GM18520 (cell line): ENCODE measurements around the gene HTR4.
A peak's percentile ranks its signal among the peaks of the same experiment; 100 is the strongest.
"Not testable (repeated sequence)": the region's sequence is repeated elsewhere in the genome, so short reads cannot be mapped to it uniquely, and the experiment has no call there.

Experiments
- ATAC-seq: cut with Tn5 transposase; IDR thresholded peaks from one replicate; pipeline ENCODE4 v1.9.1; 2021; ENCODE audit not compliant: unreplicated experiment

The HTR4 gene

GRCh38 chr5:148540647-148541046, 113.7 kb downstream of the HTR4 start:
- ATAC-seq = peak; percentile 18

DNA sequence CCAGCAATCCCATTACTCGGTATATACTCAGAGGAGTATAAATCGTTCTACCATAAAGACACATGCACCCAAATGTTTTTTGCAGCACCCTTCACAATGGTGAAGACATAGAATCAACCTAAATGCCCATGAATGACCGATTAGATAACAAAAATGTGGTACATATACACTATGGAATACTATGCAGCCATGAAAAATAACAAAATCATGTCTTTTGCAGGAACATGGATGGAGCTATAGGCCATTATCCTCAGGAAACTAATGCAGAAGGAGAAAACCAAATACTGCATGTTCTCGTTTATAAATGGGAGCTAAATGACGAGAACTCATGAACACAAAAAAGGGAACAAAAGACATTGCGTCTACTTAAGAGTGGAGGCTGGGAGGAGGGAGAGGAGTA, 114.5 kb downstream of the HTR4 start:
- no peak for ATAC-seq

GRCh38 chr5:148535190-148535589, 119.1 kb downstream of the HTR4 start:
- no peak for ATAC-seq

DNA sequence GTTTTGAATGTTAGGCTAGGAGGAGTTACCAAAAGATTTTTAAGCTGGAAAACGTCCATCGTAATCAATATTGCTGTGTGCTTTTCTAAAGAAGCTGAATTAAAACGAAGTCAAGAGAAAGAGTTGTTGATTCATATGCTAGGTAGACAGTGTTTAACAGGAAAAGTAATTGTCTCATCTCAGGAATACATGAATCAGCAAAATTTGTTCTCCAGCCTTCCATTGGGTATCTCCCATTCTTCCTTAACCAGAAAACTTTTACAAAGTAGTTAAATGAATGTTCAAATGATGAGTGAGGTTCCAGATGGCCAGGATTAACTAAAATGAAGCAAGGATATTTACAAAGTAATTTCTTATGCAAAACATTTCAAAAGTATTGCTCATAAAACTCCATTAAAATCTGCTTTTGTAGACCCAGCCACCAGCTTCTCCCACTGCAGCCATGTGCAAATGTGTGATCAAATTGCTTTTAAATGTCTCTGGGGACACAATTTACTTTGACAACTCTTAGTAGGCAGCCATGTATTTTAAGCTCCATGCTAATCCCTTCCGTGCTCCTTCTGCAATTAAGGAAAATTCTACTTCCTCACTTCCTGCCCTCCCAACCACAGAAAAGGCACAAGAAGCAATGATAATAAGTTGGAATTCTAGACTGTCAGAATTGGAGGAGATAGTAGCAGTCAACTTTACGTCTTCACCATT, 121.2 kb downstream of the HTR4 start:
- ATAC-seq = no peak

GRCh38 chr5:148529450-148529849, 124.9 kb downstream of the HTR4 start:
- ATAC-seq = not testable (repeated sequence)

DNA sequence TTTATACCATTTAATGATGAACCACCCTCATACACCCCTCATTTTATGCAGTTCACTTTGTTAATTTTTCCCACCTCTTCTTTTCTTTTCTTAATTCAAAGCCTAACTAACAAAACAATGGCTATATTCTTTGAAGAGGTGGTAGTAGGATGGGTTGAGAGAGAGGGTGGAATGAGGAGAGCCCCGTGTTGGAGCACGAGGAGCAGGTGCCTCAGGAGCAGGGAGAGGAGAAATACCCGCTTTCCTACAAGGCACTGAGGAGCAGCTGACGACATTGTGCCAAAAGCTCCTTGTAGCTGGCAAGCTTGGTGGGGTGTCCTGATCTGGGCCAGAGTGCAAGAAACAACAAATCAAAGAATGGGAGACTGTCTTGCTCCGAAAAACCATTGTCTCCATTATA, 129.6 kb downstream of the HTR4 start:
- ATAC-seq = no peak

DNA sequence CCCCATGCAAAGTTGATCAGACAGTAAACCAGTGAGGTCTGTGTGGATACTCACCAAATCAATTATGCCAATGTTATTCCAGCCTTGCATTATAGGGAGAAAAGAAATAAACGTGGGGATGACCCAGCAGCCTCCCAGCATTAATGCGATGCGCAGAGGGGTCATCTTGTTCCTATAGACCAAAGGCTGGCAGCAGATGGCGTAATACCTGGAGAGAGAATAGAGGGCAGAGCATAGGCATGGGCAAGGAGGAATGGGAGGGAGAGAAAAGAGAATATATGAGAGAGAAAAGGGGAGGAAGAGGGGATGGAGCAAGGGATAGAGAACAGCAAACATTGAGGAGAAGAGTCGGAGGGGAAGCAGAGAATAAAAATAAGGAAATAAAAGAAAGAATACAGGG, 131.2 kb downstream of the HTR4 start:
- ATAC-seq = no peak

- no peak for ATAC-seq
These were observed 138.9 kb downstream of the HTR4 start for GRCh38 chr5:148515460-148515859.

DNA sequence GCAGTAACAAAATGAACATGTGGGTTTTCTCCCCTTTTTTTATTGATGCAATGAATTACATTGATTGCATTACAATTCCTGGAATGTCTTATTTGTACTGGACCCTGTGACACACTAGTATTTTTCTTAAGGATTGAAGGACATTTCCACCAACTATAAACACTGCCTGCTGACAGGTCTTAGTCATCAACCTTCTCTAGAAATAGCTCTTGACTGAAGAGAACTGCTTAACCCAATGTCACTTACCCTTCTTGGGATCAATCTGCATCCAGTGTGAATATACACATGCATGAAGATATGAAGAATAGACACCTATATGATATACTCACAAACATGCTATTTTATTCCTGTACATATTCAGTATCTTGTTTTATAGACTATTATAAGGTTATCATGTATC, 140.0 kb downstream of the HTR4 start:
- ATAC-seq = no peak

DNA sequence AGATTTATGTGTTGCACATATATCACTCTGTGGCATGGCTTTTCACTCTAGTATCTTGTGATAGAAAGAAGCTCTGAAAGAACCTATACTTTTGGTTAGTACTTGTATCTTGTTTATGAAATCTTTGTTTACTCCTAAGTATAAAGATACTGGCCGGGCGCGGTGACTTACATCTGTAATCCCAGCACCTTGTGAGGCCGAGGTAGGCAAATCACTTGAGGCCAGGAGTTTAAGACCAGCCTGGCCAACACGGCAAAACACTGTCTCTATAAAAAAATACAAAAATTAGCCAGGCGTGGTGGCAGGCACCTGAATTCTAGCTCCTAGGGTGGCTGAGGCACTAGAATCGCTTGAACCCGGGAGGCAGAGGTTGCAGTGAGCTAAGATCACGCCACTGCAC, 141.8 kb downstream of the HTR4 start:
- no peak for ATAC-seq

- ATAC-seq = peak; percentile 82
These were observed 142.4 kb downstream of the HTR4 start for GRCh38 chr5:148511810-148512347.

GRCh38 chr5:148509893-148510292, 144.4 kb downstream of the HTR4 start:
- no peak for ATAC-seq

DNA sequence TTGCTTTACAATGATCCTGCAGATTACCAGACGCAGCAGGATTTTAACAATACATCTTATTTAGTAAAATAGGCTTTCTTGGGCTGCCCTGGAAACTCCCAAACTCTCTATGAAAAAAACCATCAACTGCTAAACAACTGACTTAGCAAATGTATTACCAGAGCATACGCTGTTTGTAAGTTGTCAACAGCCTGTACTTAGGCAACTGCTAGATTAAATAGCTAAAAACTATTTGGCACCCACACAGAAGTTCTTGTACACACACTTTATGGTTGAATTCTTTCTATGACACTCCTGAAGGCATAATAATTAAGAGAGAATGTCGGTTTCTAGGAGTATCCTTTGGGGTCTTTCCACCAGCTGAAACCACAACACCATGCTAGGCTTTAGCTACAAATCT, 146.7 kb downstream of the HTR4 start:
- ATAC-seq = no peak

DNA sequence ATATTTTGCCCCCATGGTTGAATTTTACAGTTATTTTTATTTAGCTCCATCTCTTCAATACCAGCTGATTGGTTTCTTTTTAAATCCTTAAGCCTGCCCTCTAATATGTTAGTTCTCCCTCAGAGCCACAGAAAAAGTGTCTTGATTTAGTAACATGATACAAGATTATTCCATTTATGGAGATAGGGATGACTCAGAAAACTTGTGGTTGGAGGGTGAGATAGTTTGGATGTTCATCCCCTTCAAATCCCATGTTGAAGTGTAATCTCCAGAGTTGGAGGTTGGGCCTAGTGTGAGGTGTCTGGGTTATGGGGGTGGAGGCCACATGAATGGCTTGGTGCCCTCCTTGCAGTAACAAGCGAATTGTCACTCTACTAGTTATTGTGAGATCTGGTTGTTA, 154.9 kb downstream of the HTR4 start:
- ATAC-seq = no peak

GRCh38 chr5:148497757-148498156, 156.6 kb downstream of the HTR4 start:
- ATAC-seq = no peak

DNA sequence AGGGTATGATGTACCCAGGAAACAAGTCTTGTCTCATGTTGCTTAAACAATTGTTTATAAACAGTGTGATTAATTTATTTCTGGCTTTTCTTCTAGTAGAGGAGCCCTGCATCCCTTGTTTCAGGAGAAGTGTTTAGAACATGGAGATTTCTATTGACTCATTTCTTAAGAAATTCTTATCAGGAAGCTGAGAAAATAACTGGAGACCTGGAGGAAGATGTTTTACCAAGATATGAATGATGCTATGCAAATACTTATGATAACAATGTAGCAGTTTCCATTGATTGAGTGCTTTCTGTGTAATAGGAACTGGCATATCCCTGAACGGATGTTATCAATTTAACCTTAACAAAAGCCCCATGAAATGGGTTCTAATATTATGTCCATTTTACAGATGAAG, 162.0 kb downstream of the HTR4 start:
- no peak for ATAC-seq

DNA sequence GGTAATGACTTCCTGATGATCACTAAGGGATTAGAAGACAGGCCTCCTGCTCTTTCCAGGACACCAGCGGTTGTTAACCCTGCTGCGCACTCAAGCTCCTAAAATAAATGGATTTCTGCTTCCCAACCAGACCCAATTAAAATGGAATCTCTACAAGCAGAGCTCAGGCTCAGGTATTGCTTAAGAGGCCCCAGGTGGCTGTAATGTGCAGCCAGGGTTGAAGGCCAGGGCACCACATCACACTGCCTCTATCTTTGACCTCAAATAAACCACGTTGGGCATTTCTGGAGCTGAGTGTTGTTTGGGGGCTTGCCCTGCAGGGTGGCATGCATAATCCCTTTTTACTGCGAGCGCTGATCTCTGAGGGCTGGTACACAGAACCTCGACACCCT, 162.5 kb downstream of the HTR4 start:
- ATAC-seq = no peak

DNA sequence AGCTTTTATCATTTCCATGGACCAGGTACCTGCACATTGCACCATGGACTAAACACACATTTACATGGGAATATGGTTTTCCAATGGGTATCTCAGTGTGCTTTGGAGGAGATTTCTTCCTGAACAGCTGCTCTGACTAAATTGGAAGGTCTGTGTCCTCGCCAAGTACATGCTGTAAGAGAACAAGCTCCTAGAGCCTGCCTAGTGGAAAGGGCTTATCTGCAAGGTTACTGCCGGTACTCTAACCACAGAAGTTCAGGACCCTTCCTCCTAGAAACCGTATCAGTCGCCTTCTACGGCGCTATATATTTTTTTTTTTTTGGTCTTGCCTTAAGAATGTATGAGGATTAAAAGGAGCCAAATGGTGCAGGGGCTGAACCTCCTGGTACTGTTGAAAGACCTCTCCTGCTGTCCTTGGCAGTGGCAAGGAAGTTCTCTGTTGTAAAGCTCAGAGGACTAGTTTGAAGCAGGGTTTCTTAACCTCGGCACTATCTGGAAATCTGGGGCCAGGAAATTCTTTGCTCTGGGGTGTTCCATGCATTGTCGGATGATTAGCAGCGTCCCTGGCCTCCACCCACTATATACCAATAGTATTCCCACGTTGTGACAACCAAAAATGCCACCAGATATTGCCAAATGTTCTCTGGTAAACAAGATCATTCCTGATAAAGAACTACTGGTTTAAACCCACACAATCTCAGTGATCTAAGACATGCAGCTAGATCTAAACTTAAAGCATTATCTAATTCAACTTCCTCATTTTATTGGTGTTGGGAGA, 163.1 kb downstream of the HTR4 start:
- no peak for ATAC-seq

- no peak for ATAC-seq
These were observed 165.6 kb downstream of the HTR4 start for GRCh38 chr5:148488757-148489156.

GRCh38 chr5:148486456-148486855, 167.9 kb downstream of the HTR4 start:
- ATAC-seq = no peak

DNA sequence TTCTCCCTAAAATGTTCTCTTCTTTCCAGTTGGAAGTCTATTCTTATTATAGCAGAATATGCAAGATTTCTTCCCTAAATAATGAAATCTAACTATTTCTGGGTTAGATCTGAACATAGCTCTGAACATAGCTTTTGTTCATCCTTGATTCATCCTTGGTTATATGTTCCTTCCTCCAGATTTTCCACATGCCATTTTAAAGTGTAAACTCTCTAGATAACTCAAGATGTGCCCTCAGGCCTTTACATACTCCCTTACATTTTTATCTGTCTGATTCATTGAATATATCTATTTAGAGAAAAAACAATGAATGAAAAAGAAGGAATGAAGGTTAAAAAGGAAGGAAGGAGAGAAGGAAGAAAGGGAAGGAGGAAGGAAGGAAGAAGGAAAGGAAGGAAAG, 169.7 kb downstream of the HTR4 start:
- ATAC-seq = no peak

DNA sequence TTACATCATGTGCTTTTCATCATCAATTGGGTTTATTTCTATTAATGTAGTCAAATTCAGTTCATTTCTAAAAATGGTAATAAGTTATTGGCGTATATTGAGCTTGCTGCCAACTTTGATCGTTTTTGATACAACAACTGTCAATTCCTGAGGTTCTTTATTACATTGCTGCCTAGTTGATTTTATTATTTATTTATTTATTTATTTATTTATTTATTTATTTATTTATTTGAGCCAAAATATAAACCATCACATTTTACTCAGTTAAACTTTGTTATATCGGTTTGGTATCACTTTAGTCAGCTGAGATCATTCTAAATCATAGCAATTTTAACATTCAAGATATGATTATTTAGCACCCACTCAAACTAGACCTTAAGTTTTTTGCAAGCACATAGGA, 170.6 kb downstream of the HTR4 start:
- ATAC-seq = no peak
